ENCODE results near the gene ANKRD53. TPM values are rescaled to one million over a fixed set of nuclear protein-coding genes. Genes with fewer than 3 reads are reported as not detected.
A peak's percentile ranks its signal among the peaks of the same experiment; 100 is the strongest.

Gene ANKRD53
- total and polyA plus RNA-seq, 9 of the 15 experiments (the other 6 are each of a cell fraction or from before 2014, with no cell fraction given), result 0.18 TPM; not detected in 8

DNA sequence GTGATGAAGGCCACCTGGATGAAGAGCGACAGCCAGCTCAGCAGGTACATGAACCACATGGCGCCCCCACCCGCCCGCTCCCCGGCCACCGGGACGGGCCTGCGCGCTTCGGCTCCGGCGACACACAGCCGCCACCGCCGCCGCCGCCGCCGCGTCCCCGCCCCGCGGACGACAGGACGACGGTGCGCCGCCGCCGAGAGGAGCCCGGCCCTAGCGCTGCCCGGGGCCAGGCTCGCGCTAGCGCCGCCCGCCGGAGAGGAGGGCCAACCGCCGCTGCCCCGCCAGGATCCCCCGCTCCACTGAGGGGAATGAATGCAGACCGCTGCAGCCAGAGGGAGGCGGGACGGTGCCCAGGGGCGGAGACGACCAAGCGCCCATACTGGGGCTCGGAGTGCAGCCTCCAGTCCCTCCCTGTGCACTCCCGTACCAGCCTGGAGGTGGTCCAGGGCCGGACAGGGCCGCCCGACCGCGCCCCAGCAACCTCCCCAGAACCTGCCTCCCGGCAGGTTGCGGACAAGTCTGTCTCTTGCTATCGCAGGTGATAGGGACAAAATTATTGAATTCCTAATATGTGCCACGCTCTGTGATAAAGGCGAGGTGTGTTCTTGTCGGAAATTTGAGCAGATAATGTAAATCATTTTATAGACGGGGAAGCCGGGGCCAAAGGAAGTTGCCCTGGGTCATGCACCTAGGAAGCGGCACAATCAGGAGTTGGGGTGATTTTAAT, 16.4 kb downstream of the ANKRD53 start, which contains the start of gene TEX261:
Gene TEX261, minus strand, starts transcription at position 175 of the 727 bp plus-strand sequence. Its CDS starts 116 bp downstream, at position 59.
- POLR2A ChIA-PET, result no interaction called here
- peak; percentile 91 to 92 (median 91) for DNase-seq (ENCODE audit: extremely low read depth in 1 of 4, low spot score in 3 of 4)
- in situ Hi-C loops (cut with MboI), result no loop called here
- Histone ChIP-seq H3K27me3 (ENCODE audit: control insufficient read depth in 2 of 2, insufficient read depth in 2 of 2, low read length in 2 of 2) (no peaks in the 10 kb centered on the region), H3K79me2 (ENCODE audit: control insufficient read depth, insufficient read depth, low read length) (peaks cover 20% of the 10 kb centered on the region), H3K9me1 (ENCODE audit: control insufficient read depth, insufficient read depth, low read length) (no peaks in the 10 kb centered on the region), H3K4me3 (peak within 1 kb of the TSS; percentile 87), H2AFZ (ENCODE audit: low read depth, low read length) (peak within 1 kb of the TSS; percentile 100), H4K20me1 (replicated peaks; ENCODE audit: control insufficient read depth, insufficient read depth, low read length) (peaks cover 9% of the 10 kb centered on the region; the same call in 1 of the 2 replicates), H3K36me3 (ENCODE audit: control insufficient read depth, insufficient read depth, low read length) (peaks cover 30% of the 10 kb centered on the region), H3K9me3 (replicated peaks; ENCODE audit: control insufficient read depth, insufficient read depth, low read depth, low read length) (no peaks in the 10 kb centered on the region), H3K9ac (ENCODE audit: insufficient read depth in 1 of 2, low read depth in 2 of 2, low read length in 2 of 2) (peak within 1 kb of the TSS; percentile 76 to 99), H3K4me2 (ENCODE audit: insufficient read depth, low read length) (peak within 1 kb of the TSS; percentile 96), H3K27ac (ENCODE audit: extremely low read depth, low read depth, low read length) (peak within 1 kb of the TSS; percentile 65), H3K4me1 (replicated peaks in 1 of 2; ENCODE audit: control insufficient read depth in 2 of 2, insufficient read depth in 2 of 2, low read length in 2 of 2) (peaks cover 12 to 22% of the 10 kb centered on the region in 2 experiments; a peak in 4 of 5 replicates)
- 1% methylated on average over 21 of the region's 65 CpGs for WGBS (ENCODE audit: insufficient coverage, low coverage, missing lambda C conversion rate)
- ATAC-seq, result peak; percentile 98
- CTCF ChIA-PET (ENCODE audit: low intra/inter-chr PET ratio), result interaction anchor here (0.6 to 2.2 kb wide), 3 partner anchors 14 to 133 kb away, joined by 3 to 9 read pairs (median 3); no protein-coding TSS in a partner anchor
- FAIRE-seq, result peak; percentile 58
- no TSS peak for BruUV-seq (replicated peaks)
- intact Hi-C loops (cut with micrococcal nuclease), result loop anchor here (10.0 kb wide), 1 partner anchor 140 kb away; the partner anchor contains the start of genes MCEE and MPHOSPH10
- TF ChIP-seq UBTF (IDR thresholded peaks at IDR 0.05; ENCODE audit: borderline replicate concordance in 1 of 2, low read depth in 2 of 2, low read length in 2 of 2) (peak in 1 of 2 experiments; percentile 47; a peak in 1 of 4 replicates), CHD2 (IDR thresholded peaks at IDR 0.05; ENCODE audit: low read depth, low read length) (no peak), TBP (optimal IDR thresholded peaks at IDR 0.05; ENCODE audit: low read depth, low read length) (peak; percentile 41), MEF2A (IDR thresholded peaks at IDR 0.05; ENCODE audit: control insufficient read depth, low read depth, low read length) (peak; percentile 30; the same call in 1 of the 2 replicates), SLC30A9 (CRISPR knock-in tag; IDR thresholded peaks at IDR 0.05) (no peak), NONO (IDR thresholded peaks at IDR 0.05; ENCODE audit: low read depth in 2 of 2, low read length in 1 of 2) (peak; percentile 3 to 73; a peak in 1 of 4 replicates), ZNF511 (CRISPR knock-in tag; IDR thresholded peaks at IDR 0.05) (peak; percentile 38; the same call in 1 of the 2 replicates), RBFOX2 (IDR thresholded peaks at IDR 0.05; ENCODE audit: low read depth, low read length) (peak; percentile 69), DPF2 (IDR thresholded peaks at IDR 0.05) (0 out of 2 replicates have a peak, but pooled peaks have one; percentile 20), POLR2A (conservative IDR thresholded peaks at IDR 0.05) (peak; percentile 54; the same call in 1 of the 2 replicates)
- TF ChIP-seq, protein P1, sequence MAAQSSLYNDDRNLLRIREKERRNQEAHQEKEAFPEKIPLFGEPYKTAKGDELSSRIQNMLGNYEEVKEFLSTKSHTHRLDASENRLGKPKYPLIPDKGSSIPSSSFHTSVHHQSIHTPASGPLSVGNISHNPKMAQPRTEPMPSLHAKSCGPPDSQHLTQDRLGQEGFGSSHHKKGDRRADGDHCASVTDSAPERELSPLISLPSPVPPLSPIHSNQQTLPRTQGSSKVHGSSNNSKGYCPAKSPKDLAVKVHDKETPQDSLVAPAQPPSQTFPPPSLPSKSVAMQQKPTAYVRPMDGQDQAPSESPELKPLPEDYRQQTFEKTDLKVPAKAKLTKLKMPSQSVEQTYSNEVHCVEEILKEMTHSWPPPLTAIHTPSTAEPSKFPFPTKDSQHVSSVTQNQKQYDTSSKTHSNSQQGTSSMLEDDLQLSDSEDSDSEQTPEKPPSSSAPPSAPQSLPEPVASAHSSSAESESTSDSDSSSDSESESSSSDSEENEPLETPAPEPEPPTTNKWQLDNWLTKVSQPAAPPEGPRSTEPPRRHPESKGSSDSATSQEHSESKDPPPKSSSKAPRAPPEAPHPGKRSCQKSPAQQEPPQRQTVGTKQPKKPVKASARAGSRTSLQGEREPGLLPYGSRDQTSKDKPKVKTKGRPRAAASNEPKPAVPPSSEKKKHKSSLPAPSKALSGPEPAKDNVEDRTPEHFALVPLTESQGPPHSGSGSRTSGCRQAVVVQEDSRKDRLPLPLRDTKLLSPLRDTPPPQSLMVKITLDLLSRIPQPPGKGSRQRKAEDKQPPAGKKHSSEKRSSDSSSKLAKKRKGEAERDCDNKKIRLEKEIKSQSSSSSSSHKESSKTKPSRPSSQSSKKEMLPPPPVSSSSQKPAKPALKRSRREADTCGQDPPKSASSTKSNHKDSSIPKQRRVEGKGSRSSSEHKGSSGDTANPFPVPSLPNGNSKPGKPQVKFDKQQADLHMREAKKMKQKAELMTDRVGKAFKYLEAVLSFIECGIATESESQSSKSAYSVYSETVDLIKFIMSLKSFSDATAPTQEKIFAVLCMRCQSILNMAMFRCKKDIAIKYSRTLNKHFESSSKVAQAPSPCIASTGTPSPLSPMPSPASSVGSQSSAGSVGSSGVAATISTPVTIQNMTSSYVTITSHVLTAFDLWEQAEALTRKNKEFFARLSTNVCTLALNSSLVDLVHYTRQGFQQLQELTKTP (IDR thresholded peaks at IDR 0.05; ENCODE audit: low read depth in 1 of 2, partially characterized antibody in 2 of 2), result no peak
- TF ChIP-seq, protein P2, sequence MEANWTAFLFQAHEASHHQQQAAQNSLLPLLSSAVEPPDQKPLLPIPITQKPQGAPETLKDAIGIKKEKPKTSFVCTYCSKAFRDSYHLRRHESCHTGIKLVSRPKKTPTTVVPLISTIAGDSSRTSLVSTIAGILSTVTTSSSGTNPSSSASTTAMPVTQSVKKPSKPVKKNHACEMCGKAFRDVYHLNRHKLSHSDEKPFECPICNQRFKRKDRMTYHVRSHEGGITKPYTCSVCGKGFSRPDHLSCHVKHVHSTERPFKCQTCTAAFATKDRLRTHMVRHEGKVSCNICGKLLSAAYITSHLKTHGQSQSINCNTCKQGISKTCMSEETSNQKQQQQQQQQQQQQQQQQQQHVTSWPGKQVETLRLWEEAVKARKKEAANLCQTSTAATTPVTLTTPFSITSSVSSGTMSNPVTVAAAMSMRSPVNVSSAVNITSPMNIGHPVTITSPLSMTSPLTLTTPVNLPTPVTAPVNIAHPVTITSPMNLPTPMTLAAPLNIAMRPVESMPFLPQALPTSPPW (CRISPR knock-in tag; IDR thresholded peaks at IDR 0.05), result peak; percentile 78

All from K562 (cell line).